ENCODE measurements around the gene ABCA12. TPM values are rescaled to one million over a fixed set of nuclear protein-coding genes. Genes with fewer than 3 reads are reported as not detected.

ABCA12 gene
- total and polyA plus RNA-seq, 9 of the 15 experiments (the other 6 are each of a cell fraction or from before 2014, with no cell fraction given) = 0.02 to 0.03 TPM; not detected in 7

- FAIRE-seq = no peak
Measured at GRCh38 chr2:215186021-215186420, 47.6 kb upstream of the ABCA12 start.

GRCh38 chr2:215178121-215178520, 39.7 kb upstream of the ABCA12 start:
- Histone ChIP-seq H2AFZ (ENCODE audit: low read depth, low read length) (no peak overlapping the region), H3K79me2 (ENCODE audit: control insufficient read depth, insufficient read depth, low read length) (no peaks in the 10 kb centered on the region), H3K9me1 (ENCODE audit: control insufficient read depth, insufficient read depth, low read length) (no peaks in the 10 kb centered on the region), H3K27me3 (ENCODE audit: control insufficient read depth in 2 of 2, insufficient read depth in 2 of 2, low read length in 2 of 2) (no peaks in the 10 kb centered on the region), H4K20me1 (replicated peaks; ENCODE audit: control insufficient read depth, insufficient read depth, low read length) (no peaks in the 10 kb centered on the region), H3K4me1 (replicated peaks in 1 of 2; ENCODE audit: control insufficient read depth in 2 of 2, insufficient read depth in 2 of 2, low read length in 2 of 2) (no peaks in the 10 kb centered on the region), H3K27ac (ENCODE audit: extremely low read depth, low read depth, low read length) (no peak overlapping the region), H3K9ac (ENCODE audit: insufficient read depth in 1 of 2, low read depth in 2 of 2, low read length in 2 of 2) (no peak overlapping the region), H3K36me3 (ENCODE audit: control insufficient read depth, insufficient read depth, low read length) (no peaks in the 10 kb centered on the region), H3K9me3 (replicated peaks; ENCODE audit: control insufficient read depth, insufficient read depth, low read depth, low read length) (no peaks in the 10 kb centered on the region), H3K4me3 (no peak overlapping the region), H3K4me2 (ENCODE audit: insufficient read depth, low read length) (no peak overlapping the region)
- in situ Hi-C loops (cut with MboI) (no loop called here), intact Hi-C loops (cut with micrococcal nuclease) (no loop called here)
- DNase-seq (ENCODE audit: extremely low read depth in 1 of 4, low spot score in 3 of 4) = no peak
- no peak for ATAC-seq
- no TSS peak for BruUV-seq (replicated peaks)
- CTCF ChIA-PET (ENCODE audit: low intra/inter-chr PET ratio) = no interaction called here
- WGBS (ENCODE audit: insufficient coverage, low coverage, missing lambda C conversion rate) = 10% methylated on average over 4 of the region's 4 CpGs
- no peak for FAIRE-seq
- POLR2A ChIA-PET = no interaction called here
- TF ChIP-seq ZNF174 (CRISPR knock-in tag; IDR thresholded peaks at IDR 0.05) = no peak
- no peak for TF ChIP-seq FOXP4 (CRISPR knock-in tag; IDR thresholded peaks at IDR 0.05; ENCODE audit: borderline replicate concordance)
- TF ChIP-seq ZNF324 (CRISPR knock-in tag; IDR thresholded peaks at IDR 0.05) = no peak
- TF ChIP-seq POLR2A (conservative IDR thresholded peaks at IDR 0.05) = no peak
- TF ChIP-seq ARID3B (CRISPR knock-in tag; IDR thresholded peaks at IDR 0.05; ENCODE audit: borderline replicate concordance) = no peak
- no peak for TF ChIP-seq FOXK2 (conservative IDR thresholded peaks at IDR 0.05 in 1 of 2, IDR thresholded peaks at IDR 0.05 in 1 of 2; ENCODE audit: low read depth in 2 of 2)
- TF ChIP-seq CHD1 (IDR thresholded peaks at IDR 0.05; ENCODE audit: low read length) = no peak
- no peak for TF ChIP-seq TAF15 (IDR thresholded peaks at IDR 0.05; ENCODE audit: low read depth, low read length)
- no peak for TF ChIP-seq PURB (CRISPR knock-in tag; IDR thresholded peaks at IDR 0.05; ENCODE audit: low read depth)

More at GRCh38 chr2:215186021-215186420, 47.6 kb upstream of the ABCA12 start:
- Histone ChIP-seq H3K27me3 (ENCODE audit: control insufficient read depth in 2 of 2, insufficient read depth in 2 of 2, low read length in 2 of 2) (no peaks in the 10 kb centered on the region), H3K4me3 (no peak overlapping the region), H3K27ac (ENCODE audit: extremely low read depth, low read depth, low read length) (no peak overlapping the region), H2AFZ (ENCODE audit: low read depth, low read length) (no peak overlapping the region), H3K4me1 (replicated peaks in 1 of 2; ENCODE audit: control insufficient read depth in 2 of 2, insufficient read depth in 2 of 2, low read length in 2 of 2) (no peaks in the 10 kb centered on the region), H3K79me2 (ENCODE audit: control insufficient read depth, insufficient read depth, low read length) (no peaks in the 10 kb centered on the region), H3K36me3 (ENCODE audit: control insufficient read depth, insufficient read depth, low read length) (no peaks in the 10 kb centered on the region), H3K9me1 (ENCODE audit: control insufficient read depth, insufficient read depth, low read length) (no peaks in the 10 kb centered on the region), H3K4me2 (ENCODE audit: insufficient read depth, low read length) (no peak overlapping the region), H3K9ac (ENCODE audit: insufficient read depth in 1 of 2, low read depth in 2 of 2, low read length in 2 of 2) (no peak overlapping the region), H3K9me3 (replicated peaks; ENCODE audit: control insufficient read depth, insufficient read depth, low read depth, low read length) (no peaks in the 10 kb centered on the region), H4K20me1 (replicated peaks; ENCODE audit: control insufficient read depth, insufficient read depth, low read length) (no peaks in the 10 kb centered on the region)
- ChIA-PET CTCF (ENCODE audit: low intra/inter-chr PET ratio) (no interaction called here), POLR2A (no interaction called here)
- in situ Hi-C loops (cut with MboI) = no loop called here
- 8% methylated on average over 1 of the region's 1 CpG for WGBS (ENCODE audit: insufficient coverage, low coverage, missing lambda C conversion rate)
- no TSS peak for BruUV-seq (replicated peaks)
- peak; percentile 95 for TF ChIP-seq ZNF134 (CRISPR knock-in tag; conservative IDR thresholded peaks at IDR 0.05)
- no peak for TF ChIP-seq PHF20 (IDR thresholded peaks at IDR 0.05; ENCODE audit: partially characterized antibody)
- DNase-seq (ENCODE audit: extremely low read depth in 1 of 4, low spot score in 3 of 4) (no peak), ATAC-seq (no peak)
- intact Hi-C loops (cut with micrococcal nuclease) = no loop called here
